HG03135 (cell line): ENCODE results near the gene PSME1.

ENCODE experiments used
- ATAC-seq: cut with Tn5 transposase; IDR thresholded peaks from one replicate; pipeline ENCODE4 v1.9.1; 2021; ENCODE audit warnings: mild to moderate bottlenecking, moderate library complexity; ENCODE audit not compliant: unreplicated experiment

PSME1 gene

DNA sequence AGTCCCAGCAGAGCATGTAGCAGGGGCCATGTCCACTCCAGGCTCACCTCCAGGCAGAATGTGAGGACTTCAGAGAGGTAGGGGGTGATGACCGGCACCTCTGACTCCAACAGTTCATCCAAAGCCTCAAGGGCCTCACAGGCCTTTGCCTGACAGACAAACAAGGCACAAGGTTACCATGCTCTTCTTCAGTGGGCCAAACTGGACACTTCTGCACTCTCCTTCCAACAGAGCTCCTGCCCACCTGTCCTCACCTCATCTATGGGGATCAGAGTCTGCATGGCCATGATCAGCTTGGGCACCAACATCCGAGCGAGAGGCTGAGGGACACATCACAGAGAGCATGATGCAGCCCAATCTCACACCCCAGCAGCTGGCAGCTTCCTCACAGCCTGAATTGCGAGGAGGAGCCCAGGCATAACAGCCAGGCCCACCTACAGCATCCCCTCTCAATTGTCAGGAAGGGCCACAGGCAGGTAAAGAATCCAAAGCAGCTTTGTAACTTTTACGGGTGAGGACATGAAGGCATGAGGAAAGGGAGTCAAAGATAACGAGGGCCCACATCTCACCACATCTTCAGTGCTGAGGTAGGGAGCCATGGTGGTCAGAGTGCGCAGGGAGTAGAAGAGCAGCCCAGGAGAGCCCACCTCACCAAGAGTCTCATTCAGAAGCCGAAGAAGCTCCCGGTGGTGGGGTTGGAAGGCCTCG, 51.0 kb downstream of the PSME1 start:
- ATAC-seq, result no peak

DNA sequence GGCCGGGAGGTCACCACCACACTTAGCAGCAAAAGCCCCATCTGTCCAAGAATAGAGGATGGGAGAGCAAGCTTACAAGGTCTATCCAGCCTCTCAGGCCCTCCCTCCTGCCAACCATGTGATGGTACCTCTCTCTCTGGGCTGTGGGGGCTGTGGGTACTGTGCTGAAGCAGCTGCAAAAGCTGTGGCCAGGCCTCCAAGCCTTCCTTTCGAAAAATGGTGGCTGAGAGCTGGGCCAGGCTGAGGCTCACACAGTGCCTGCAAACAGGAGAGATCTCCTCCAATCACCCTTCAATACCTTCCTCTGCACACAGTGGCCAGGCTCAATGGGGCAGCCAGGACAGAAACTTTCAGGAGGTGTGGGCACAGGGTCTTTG, 51.5 kb downstream of the PSME1 start:
- ATAC-seq, result no peak
